Ovary (tissue), 9 donors: ENCODE measurements around the gene TBC1D5. TPM values are rescaled to one million over a fixed set of nuclear protein-coding genes. Genes with fewer than 3 reads are reported as not detected.
"Not testable (repeated sequence)": the region's sequence is repeated elsewhere in the genome, so short reads cannot be mapped to it uniquely, and the experiment has no call there.

Experiments used
- DNase-seq, 5 donors: peaks; one replicate each; pipeline ENCODE4 v3.0.0-alpha.2; 2019 to 2020
- H3K27ac ChIP-seq, 2 donors: fragments of 200-600 bp; one replicate each; pipeline versions ENCODE4 v1.5.1 to v1.8.0; 2019 to 2022
- H3K27me3 ChIP-seq: fragments of 200-600 bp; one replicate; pipeline ENCODE4 v1.8.0; 2022
- H3K36me3 ChIP-seq: fragments of 200-600 bp; sonication (generic); one replicate; pipeline ENCODE4 v1.5.1; 2019
- H3K4me1 ChIP-seq: one replicate; pipeline ENCODE4 v1.8.1; 2013; ENCODE audit warnings: mild to moderate bottlenecking, moderate library complexity; ENCODE audit not compliant: insufficient read depth
- H3K4me3 ChIP-seq: fragments of 200-600 bp; sonication (generic); one replicate; pipeline ENCODE4 v1.5.1; 2017
- H3K9me3 ChIP-seq, 2 donors: fragments of 200-600 bp in 1 of 2; sonication (generic) in 1 of 2; one replicate each; pipeline versions ENCODE4 v1.5.1 to v1.8.1; 2013 to 2019; ENCODE audit warnings: mild to moderate bottlenecking in 1 of 2, moderate library complexity in 1 of 2
- EP300 ChIP-seq: sonication (generic); formaldehyde crosslinking; IDR thresholded peaks from one replicate; pipeline ENCODE4 v1.6.1; 2017; ENCODE audit warnings: antibody characterized with exemption
- POLR2A ChIP-seq: fragments of 450-650 bp; IDR thresholded peaks from one replicate; pipeline ENCODE4 v1.6.1; 2017; ENCODE audit warnings: antibody characterized with exemption, mild to moderate bottlenecking, moderate library complexity
- WGBS, 3 donors: extraction: QIAGEN DNeasy Blood & Tissue Kit in 1 of 3; methylation state at CpG; one replicate each; pipeline versions ENCODE4 v1.1.5 to v1.1.7; 2013 to 2017; 5-methylcytosine and 5-hydroxymethylcytosine counted together
- intact Hi-C, 4 donors: fragments of 100-400 bp; cut with DNase I; formaldehyde crosslinking; loops; one replicate each; pipeline versions ENCODE4 v1.11.0 to v1.15.1; 2022 to 2023
- polyA plus RNA-seq, 2 donors: library from polyadenylated mRNA; stranded (reverse); fragments of 200-250 nt in 1 of 2; fragments of 350-450 nt in 1 of 2; fragmentation: Illumina TruSeq in 1 of 2; extraction: RNeasy Lipid Tissue Mini Kit (QIAGEN cat#74804) in 1 of 2; gene quantifications; one replicate each; pipeline ENCODE4 v1.2.3, GENCODE V29; 2013 to 2014
- total RNA-seq, 7 donors: library from RNA; depleted of rRNA in 2 of 7; stranded (reverse); fragments of >200 nt in 2 of 7; fragmentation: NEBNext Ultra II Directional in 3 of 7; extraction: Animal tissue kit (Norgen Biotek cat#: 25700) in 3 of 7; gene quantifications; one replicate each; pipeline versions ENCODE4 v1.1.0 to v1.2.4, GENCODE V29; 2016 to 2023
- TF ChIP-seq, protein P1 (sequence below), 3 donors: fragments of 450-650 bp in 2 of 3; fragments of 200-600 bp in 1 of 3; IDR thresholded peaks; one replicate each; pipeline versions ENCODE4 v1.5.1 to v1.8.0; 2016 to 2022; ENCODE audit warnings: antibody characterized with exemption in 3 of 3, mild to moderate bottlenecking in 1 of 3
- donor health status: DM: no; HTN: no; CAD: no; lungs with moderate emphysema.
- donor health status: DM: no; HTN: no; CAD: no.
- donor health status: Bipolar disorder and iron deficiency.
- donor health status: DM: yes; HTN: yes; CAD: no.
- donor health status: DM: no; HTN: no; CAD: no.
- donor health status: DM: yes; HTN: yes; CAD: no.

Gene TBC1D5
- total and polyA plus RNA-seq, 9 donors: 20.7 to 73.5 (median 61.0) TPM

DNA sequence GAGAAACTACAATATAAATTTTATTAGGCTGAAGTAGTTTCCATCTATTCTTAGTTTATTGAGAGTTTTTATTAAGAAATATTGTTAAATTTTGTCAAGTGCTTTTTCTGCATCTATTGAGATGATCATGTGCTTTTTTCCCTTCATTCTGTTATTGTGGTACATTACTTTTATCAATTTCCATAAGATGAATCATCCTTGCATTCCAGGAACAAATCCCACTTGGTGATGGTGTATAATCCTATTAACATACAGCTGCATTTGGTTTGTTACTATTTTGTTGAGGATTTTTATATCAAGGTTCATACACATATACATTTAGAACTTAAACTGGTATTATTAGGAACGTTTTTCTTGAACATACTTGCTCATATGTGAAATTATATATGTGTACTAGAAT lies 199.8 kb downstream of the TBC1D5 start:
- no peak overlapping the region for H3K27ac ChIP-seq
- no peaks in the 10 kb centered on the region for H3K27me3 ChIP-seq
- no peaks in the 10 kb centered on the region for H3K36me3 ChIP-seq
- no peak for DNase-seq
- WGBS, 3 donors: 91 to 97% (median 92%) methylated on average over 1 of the region's 1 CpG
- intact Hi-C loops: no loop called here
- no peak overlapping the region for H3K4me3 ChIP-seq
- no peaks in the 10 kb centered on the region for H3K9me3 ChIP-seq
- TF ChIP-seq, protein P1, sequence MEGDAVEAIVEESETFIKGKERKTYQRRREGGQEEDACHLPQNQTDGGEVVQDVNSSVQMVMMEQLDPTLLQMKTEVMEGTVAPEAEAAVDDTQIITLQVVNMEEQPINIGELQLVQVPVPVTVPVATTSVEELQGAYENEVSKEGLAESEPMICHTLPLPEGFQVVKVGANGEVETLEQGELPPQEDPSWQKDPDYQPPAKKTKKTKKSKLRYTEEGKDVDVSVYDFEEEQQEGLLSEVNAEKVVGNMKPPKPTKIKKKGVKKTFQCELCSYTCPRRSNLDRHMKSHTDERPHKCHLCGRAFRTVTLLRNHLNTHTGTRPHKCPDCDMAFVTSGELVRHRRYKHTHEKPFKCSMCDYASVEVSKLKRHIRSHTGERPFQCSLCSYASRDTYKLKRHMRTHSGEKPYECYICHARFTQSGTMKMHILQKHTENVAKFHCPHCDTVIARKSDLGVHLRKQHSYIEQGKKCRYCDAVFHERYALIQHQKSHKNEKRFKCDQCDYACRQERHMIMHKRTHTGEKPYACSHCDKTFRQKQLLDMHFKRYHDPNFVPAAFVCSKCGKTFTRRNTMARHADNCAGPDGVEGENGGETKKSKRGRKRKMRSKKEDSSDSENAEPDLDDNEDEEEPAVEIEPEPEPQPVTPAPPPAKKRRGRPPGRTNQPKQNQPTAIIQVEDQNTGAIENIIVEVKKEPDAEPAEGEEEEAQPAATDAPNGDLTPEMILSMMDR (IDR thresholded peaks at IDR 0.05): no peak
- no peak for TF ChIP-seq POLR2A
- no peak for TF ChIP-seq EP300
- no peaks in the 10 kb centered on the region for H3K4me1 ChIP-seq

- no peaks in the 10 kb centered on the region for H3K36me3 ChIP-seq
- no peak overlapping the region for H3K27ac ChIP-seq
- TF ChIP-seq POLR2A (no peak), EP300 (no peak)
- TF ChIP-seq, protein P1 (IDR thresholded peaks at IDR 0.05): no peak
- 93 to 98% (median 95%) methylated on average over 3 of the region's 3 CpGs for WGBS, 3 donors
- no peak for DNase-seq
- intact Hi-C loops: no loop called here
- H3K4me1 ChIP-seq: peaks cover 5% of the 10 kb centered on the region
- H3K9me3 ChIP-seq: no peaks in the 10 kb centered on the region
- H3K27me3 ChIP-seq: no peaks in the 10 kb centered on the region
- no peak overlapping the region for H3K4me3 ChIP-seq
Observed at GRCh38 chr3:17539436-17539835, 203.0 kb downstream of the TBC1D5 start.

DNA sequence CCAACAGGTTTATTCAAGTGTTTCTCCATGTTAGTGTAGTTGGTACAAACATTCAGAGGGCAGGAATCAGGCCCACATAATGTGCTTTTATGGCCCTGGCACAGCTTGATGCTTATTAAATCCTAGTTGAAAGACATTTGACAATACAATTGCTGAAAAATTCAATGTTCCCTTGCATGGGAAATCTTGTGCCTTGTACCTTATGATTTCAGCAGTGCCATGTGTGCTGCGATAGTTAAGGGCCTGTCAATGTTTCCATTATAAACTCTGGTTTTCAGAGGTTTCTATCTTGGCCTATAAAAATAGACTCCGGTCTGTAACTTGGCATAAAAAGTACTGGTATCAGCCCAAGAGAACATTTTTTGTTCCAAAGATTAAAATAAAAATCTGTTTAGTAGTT lies 207.2 kb downstream of the TBC1D5 start:
- Histone ChIP-seq H3K4me1 (peaks cover 5% of the 10 kb centered on the region), H3K9me3 (no peaks in the 10 kb centered on the region), H3K27ac (no peak overlapping the region), H3K27me3 (no peaks in the 10 kb centered on the region), H3K4me3 (no peak overlapping the region), H3K36me3 (no peaks in the 10 kb centered on the region)
- intact Hi-C loops: no loop called here
- no peak for DNase-seq
- TF ChIP-seq EP300: no peak
- WGBS, 3 donors: 10 to 13% (median 13%) methylated on average over 2 of the region's 2 CpGs

DNA sequence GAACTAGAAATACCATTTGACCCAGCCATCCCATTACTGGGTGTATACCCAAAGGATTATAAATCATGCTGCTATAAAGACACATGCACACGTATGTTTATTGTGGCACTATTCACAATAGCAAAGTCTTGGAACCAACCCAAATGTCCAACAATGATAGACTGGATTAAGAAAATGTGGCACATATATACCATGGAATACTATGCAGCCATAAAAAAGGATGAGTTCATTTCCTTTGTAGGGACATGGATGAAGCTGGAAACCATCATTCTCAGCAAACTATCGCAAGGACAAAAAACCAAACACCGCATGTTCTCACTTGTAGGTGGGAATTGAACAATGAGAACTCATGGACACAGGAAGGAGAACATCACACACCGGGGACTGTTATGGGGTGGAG lies 210.0 kb downstream of the TBC1D5 start:
- H3K9me3 ChIP-seq, DNase-seq, intact Hi-C loops, H3K27me3 ChIP-seq, H3K4me1 ChIP-seq, H3K4me3 ChIP-seq, H3K36me3 ChIP-seq, H3K27ac ChIP-seq: not testable (repeated sequence)
- 93 to 100% (median 99%) methylated on average over 4 of the region's 4 CpGs for WGBS, 3 donors

- TF ChIP-seq EP300: no peak
- TF ChIP-seq, protein P1 (IDR thresholded peaks at IDR 0.05): no peak
- no peak for TF ChIP-seq POLR2A
- intact Hi-C loops: no loop called here
- WGBS, 3 donors: 84 to 90% (median 87%) methylated on average over 11 of the region's 11 CpGs
Observed at GRCh38 chr3:17529677-17530076, 212.8 kb downstream of the TBC1D5 start.

More at GRCh38 chr3:17529677-17530076, 212.8 kb downstream of the TBC1D5 start:
- no peak overlapping the region for H3K27ac ChIP-seq
- peaks cover 1% of the 10 kb centered on the region for H3K4me1 ChIP-seq
- no peak overlapping the region for H3K4me3 ChIP-seq
- H3K9me3 ChIP-seq: no peaks in the 10 kb centered on the region
- no peaks in the 10 kb centered on the region for H3K36me3 ChIP-seq
- no peak for DNase-seq
- no peaks in the 10 kb centered on the region for H3K27me3 ChIP-seq
